Fibroblast of lung (primary cell): Measurements from ENCODE around the gene PRDM13.

Source experiments
- CTCF ChIP-seq, 2 donors: IDR thresholded peaks in 1 of 2; conservative IDR thresholded peaks in 1 of 2; 1 replicate in 1 of 2; 2 replicates in 1 of 2; pipeline ENCODE4 v1.5.1; 2011 to 2012; ENCODE audit warnings: low read length in 2 of 2, control low read depth in 1 of 2, inconsistent platforms in 1 of 2, low read depth in 1 of 2, mild to moderate bottlenecking in 1 of 2
- EZH2 ChIP-seq: IDR thresholded peaks from 2 replicates; pipeline ENCODE4 v1.5.1; 2012; ENCODE audit warnings: low read length, control low read depth, mild to moderate bottlenecking; ENCODE audit errors: missing control alignments

GRCh38 chr6:99563056-99563723 is 43.4 kb upstream of the PRDM13 start:
- TF ChIP-seq CTCF (conservative IDR thresholded peaks at IDR 0.05 in 1 of 2, IDR thresholded peaks at IDR 0.05 in 1 of 2; ENCODE audit: low read depth in 1 of 2, low read length in 2 of 2): no peak
- no peak for TF ChIP-seq EZH2
